Body of pancreas (tissue), 4 donors: ENCODE results near the gene SSU72. TPM values are rescaled to one million over a fixed set of nuclear protein-coding genes. Genes with fewer than 3 reads are reported as not detected.

ENCODE experiments used
- ATAC-seq: fragments of 150-250 bp; one replicate; pipeline ENCODE4 v1.9.1; 2016
- DNase-seq, 4 donors: peaks; one replicate each; pipeline ENCODE4 v3.0.0-alpha.2; 2019
- H3K27ac ChIP-seq, 4 donors: fragments of 200-600 bp; sonication (generic); 1 replicate in 3 of 4; 2 replicates in 1 of 4; pipeline versions ENCODE4 v1.5.1 to v1.6.1; 2016 to 2019; ENCODE audit warnings: mild to moderate bottlenecking in 1 of 4, mixed read lengths in 1 of 4, moderate library complexity in 1 of 4
- H3K27me3 ChIP-seq, 2 donors: fragments of 200-600 bp; sonication (generic); one replicate each; pipeline ENCODE4 v1.6.0; 2016; ENCODE audit warnings: mild to moderate bottlenecking in 1 of 2
- H3K36me3 ChIP-seq, 2 donors: fragments of 200-600 bp; sonication (generic); replicated peaks in 1 of 2; 2 replicates each; pipeline ENCODE4 v1.5.1; 2016; ENCODE audit warnings: low read depth in 2 of 2; ENCODE audit not compliant: insufficient read depth in 1 of 2
- H3K4me1 ChIP-seq: fragments of 200-600 bp; sonication (generic); one replicate; pipeline ENCODE4 v1.6.0; 2016
- H3K4me3 ChIP-seq, 2 donors: fragments of 200-600 bp; sonication (generic); 1 replicate in 1 of 2; 2 replicates in 1 of 2; pipeline ENCODE4 v1.5.1; 2016 to 2019
- H3K9me3 ChIP-seq, 3 donors: fragments of 200-600 bp; sonication (generic); 1 replicate in 2 of 3; 2 replicates in 1 of 3; pipeline ENCODE4 v1.5.1; 2016
- CTCF ChIP-seq, 7 experiments: fragments of 450-650 bp in 4 of 7; fragments of 200-600 bp in 3 of 7; sonication (generic) in 3 of 7; IDR thresholded peaks; one replicate each; pipeline ENCODE4 v1.5.1; 2016 to 2019; ENCODE audit warnings: antibody characterized with exemption in 7 of 7
- POLR2A ChIP-seq, 3 donors: fragments of 450-650 bp; IDR thresholded peaks; one replicate each; pipeline ENCODE4 v1.6.1; 2016; ENCODE audit warnings: antibody characterized with exemption in 3 of 3, mild to moderate bottlenecking in 2 of 3
- WGBS, 2 donors: methylation state at CpG; one replicate each; pipeline ENCODE4 v1.1.5; 2017; 5-methylcytosine and 5-hydroxymethylcytosine counted together
- intact Hi-C: fragments of 100-400 bp; cut with DNase I; formaldehyde crosslinking; loops from one replicate; pipeline ENCODE4 v1.15.1; 2023
- total RNA-seq, 2 donors: library from RNA; depleted of rRNA; stranded (reverse); fragments of >200 nt; gene quantifications; one replicate each; pipeline ENCODE4 v1.1.0, GENCODE V29; 2016

SSU72 gene
- total RNA-seq, 2 donors from 2014 or later = 82.1 to 113 TPM

GRCh38 chr1:1599935-1600860, 25.5 kb upstream of the SSU72 start, which contains the start of gene FNDC10:
Gene FNDC10, minus strand, starts transcription at chr1:1600135. Its CDS starts 120 bp downstream, at chr1:1600015.
- no peaks in the 10 kb centered on the region for H3K9me3 ChIP-seq
- no peaks in the 10 kb centered on the region for H3K36me3 ChIP-seq
- no peaks in the 10 kb centered on the region for H3K27me3 ChIP-seq
- 5% methylated on average over 42 of the region's 125 CpGs; no CpG with 5 or more reads in 1 of the 2 donors for WGBS, 2 donors
- DNase-seq (peak in 1 of 4 donors; percentile 10), ATAC-seq (no peak)
- H3K27ac ChIP-seq = no peak within 1 kb of the TSS
- intact Hi-C loops = no loop called here
- H3K4me1 ChIP-seq = peaks cover 26% of the 10 kb centered on the region
- no peak for TF ChIP-seq POLR2A (IDR thresholded peaks at IDR 0.05)
- TF ChIP-seq CTCF (IDR thresholded peaks at IDR 0.05) = no peak
- no peak within 1 kb of the TSS for H3K4me3 ChIP-seq

- Histone ChIP-seq H3K9me3 (no peaks in the 10 kb centered on the region), H3K27ac (no peak overlapping the region), H3K27me3 (no peaks in the 10 kb centered on the region), H3K4me1 (peaks cover 26% of the 10 kb centered on the region), H3K36me3 (no peaks in the 10 kb centered on the region), H3K4me3 (no peak overlapping the region)
- TF ChIP-seq CTCF (IDR thresholded peaks at IDR 0.05) (no peak), POLR2A (IDR thresholded peaks at IDR 0.05) (no peak)
- DNase-seq = peak in 1 of 4 donors; percentile 16
- intact Hi-C loops = no loop called here
- WGBS, 2 donors = 37 to 40% methylated on average over 44 to 64 of the region's 111 CpGs
- peak; percentile 25 for ATAC-seq
These were observed 24.6 kb upstream of the SSU72 start for GRCh38 chr1:1599030-1599934.

- no peak overlapping the region for H3K4me3 ChIP-seq
- H3K9me3 ChIP-seq = no peaks in the 10 kb centered on the region
- peaks cover 26% of the 10 kb centered on the region for H3K4me1 ChIP-seq
- no peak overlapping the region for H3K27ac ChIP-seq
- no peaks in the 10 kb centered on the region for H3K27me3 ChIP-seq
- intact Hi-C loops = no loop called here
- TF ChIP-seq CTCF (IDR thresholded peaks at IDR 0.05) (no peak), POLR2A (IDR thresholded peaks at IDR 0.05) (no peak)
- WGBS, 2 donors = 92 to 100% methylated on average over 8 to 13 of the region's 13 CpGs
- DNase-seq = no peak
- ATAC-seq = no peak
- H3K36me3 ChIP-seq = no peaks in the 10 kb centered on the region
These were observed 24.0 kb upstream of the SSU72 start for GRCh38 chr1:1598720-1599029.

GRCh38 chr1:1598051-1598719, 23.5 kb upstream of the SSU72 start:
- DNase-seq (peak in 1 of 4 donors; percentile 15), ATAC-seq (peak; percentile 3)
- no peak for TF ChIP-seq POLR2A (IDR thresholded peaks at IDR 0.05)
- TF ChIP-seq CTCF (IDR thresholded peaks at IDR 0.05) = no peak
- Histone ChIP-seq H3K4me3 (no peak overlapping the region), H3K36me3 (no peaks in the 10 kb centered on the region), H3K27ac (no peak overlapping the region), H3K27me3 (no peaks in the 10 kb centered on the region), H3K9me3 (no peaks in the 10 kb centered on the region), H3K4me1 (peaks cover 26% of the 10 kb centered on the region)
- 60% methylated on average over 28 of the region's 28 CpGs; no CpG with 5 or more reads in 1 of the 2 donors for WGBS, 2 donors
- intact Hi-C loops = no loop called here
